DMS79 treated with DMSO at 0.1 percent for 48 hours (cell line): ENCODE data around the gene NLGN4Y.

ENCODE experiments used
- DNase-seq: peaks from one replicate; lab custom pipeline; 2025; lab: John Stamatoyannopoulos, UW

NLGN4Y gene

DNA sequence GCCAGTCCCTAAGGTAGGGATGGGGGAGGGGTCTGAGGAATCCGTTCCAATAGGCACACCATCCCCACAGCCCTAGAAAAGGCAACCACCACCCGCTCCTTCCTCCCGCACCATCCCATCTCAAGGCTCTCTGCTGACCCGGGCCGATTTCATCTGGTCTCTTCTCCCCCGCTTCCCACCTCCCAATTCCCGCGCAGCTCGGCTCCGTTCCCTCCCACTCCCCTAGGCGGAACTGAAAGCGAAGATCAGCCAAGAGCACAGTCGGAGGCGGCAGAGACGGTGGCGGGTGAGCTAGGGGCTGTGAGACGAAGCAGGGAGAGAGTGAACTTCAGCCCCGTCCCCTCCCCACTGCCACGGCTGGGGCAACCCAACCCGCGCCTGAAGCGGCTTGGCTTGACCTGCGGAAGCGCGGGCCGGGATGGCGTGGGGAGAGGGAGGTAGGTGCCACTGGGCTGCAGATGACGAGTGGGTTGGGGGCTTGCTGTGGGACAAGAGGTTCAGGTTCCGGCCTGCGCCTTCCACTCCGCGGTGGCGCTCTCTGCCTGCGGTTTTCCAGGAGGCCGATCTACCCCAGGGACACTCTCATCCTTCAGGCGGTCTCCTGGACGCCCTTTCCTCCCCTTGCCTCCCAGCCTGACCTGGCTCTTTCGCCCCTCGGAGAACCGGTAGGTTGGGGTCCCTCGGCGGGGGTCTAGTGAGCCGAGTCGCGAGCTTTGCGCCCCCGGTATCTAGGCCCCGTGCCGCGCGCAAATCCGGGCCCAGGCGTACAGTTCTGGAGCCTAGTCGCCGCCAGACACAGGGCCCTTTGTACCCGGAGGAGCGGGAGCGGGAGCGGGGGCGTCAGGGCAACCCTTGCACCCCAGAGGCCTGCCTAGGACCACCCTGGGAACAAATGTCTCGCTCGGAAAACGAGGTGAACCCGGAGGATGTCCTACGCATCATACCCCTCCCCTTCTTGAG, at the start of gene NLGN4Y:
Gene NLGN4Y, plus strand, starts transcription at position 258 of the 960 bp plus-strand sequence. CDS start 97,591 bp downstream, outside the sequence.
- DNase-seq = peak; percentile 2

DNA sequence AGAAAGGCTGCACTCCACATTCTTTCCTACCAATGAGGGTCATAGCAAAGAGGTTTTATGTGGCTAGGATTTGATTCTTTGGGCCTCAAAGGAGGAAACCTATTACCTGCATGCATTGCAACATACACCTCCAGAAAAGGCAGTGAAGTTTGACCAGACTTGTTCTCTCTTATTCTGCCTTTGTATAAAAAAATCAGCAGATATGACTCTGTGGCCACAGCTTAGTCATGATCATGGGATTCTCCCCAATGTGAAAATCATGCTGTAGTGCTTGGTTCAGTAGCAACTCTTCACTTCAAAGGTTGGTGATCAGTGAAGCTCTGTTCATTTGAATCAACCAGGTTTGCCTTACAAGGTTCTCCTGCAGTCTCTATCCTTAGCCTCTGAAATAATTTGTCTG, 38.4 kb upstream of the NLGN4Y start:
- DNase-seq = no peak

DNA sequence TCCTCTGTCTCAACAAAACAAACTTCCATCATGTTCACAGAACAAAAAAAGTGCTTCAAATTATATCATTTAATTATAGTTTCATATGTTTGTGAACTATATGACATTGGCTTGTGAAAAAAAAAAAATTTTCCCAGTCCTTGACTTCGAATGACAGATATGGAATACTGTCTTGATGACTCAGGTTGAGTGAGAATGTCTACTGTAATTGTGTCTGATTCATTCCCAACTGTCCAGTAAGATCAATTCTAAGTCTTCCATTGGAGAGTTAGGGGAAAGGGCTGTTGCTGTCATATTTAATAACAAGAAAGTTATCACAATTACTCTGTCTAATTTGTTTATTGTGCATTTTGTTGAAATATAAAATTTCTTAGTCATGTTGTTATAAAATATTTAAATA, 34.1 kb upstream of the NLGN4Y start:
- no peak for DNase-seq

DNA sequence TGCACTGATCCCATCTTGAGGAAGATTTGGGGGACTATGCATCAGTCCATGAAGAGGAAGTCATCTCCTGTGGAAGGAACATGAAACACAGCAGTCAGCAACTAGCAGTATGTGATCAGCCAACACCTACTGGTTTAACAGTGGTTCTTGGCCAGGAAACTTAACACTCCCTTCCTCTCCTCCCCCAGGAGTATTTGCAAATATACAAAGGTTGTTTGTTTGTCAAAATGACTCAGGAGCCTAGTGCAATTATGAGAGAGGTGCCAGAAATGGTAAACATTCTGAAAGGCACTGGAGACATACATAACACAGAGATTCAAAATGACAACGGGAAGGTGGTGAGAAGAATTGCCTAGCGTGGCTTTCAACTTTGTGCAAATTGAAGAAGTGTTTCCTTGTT, 26.3 kb upstream of the NLGN4Y start:
- no peak for DNase-seq

DNA sequence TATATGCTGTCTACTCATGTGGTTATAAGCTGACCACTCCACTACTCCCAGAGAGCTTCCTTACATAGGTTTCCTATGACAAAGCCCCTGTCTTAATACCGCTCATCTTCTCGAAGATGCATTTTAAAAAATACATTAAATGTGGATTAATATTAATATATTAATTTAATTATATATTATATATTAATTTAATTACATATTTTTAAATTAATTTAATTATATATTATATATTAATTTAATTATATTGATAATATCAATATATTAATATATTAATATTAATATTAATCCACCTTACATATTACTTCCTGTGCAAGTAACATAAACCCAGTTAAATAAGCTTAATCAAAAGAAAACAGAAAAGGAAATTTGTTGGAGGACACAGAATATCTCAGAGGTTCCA, 19.7 kb upstream of the NLGN4Y start:
- DNase-seq = no peak

DNA sequence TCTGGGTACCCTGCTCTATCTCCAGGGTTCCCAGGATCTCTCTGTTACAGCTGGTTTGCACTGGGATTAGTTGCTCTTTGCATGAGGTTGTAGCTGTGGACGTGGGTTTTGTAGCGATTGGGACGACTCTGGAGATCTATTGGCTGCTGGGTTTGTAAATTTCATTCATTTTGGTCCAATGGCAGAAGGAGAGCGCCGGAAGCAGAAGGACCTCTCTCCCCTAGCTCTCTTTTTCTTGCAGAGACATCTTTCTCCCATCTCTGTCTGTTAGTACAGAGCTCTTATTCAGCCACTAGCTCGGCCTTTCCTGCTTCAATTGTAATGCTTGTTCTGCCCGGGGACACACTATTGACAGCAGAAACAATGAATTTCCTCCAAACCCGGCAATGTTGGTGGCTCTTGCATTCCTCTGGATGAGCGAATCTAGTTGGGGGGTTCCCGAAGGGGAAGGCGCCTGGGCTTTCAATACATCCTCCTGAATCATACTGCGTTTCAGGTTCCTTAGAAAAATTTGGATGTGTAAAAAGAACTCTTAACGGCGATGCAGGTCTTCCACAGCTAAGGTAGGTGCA, 1.9 kb upstream of the NLGN4Y start:
- no peak for DNase-seq

DNA sequence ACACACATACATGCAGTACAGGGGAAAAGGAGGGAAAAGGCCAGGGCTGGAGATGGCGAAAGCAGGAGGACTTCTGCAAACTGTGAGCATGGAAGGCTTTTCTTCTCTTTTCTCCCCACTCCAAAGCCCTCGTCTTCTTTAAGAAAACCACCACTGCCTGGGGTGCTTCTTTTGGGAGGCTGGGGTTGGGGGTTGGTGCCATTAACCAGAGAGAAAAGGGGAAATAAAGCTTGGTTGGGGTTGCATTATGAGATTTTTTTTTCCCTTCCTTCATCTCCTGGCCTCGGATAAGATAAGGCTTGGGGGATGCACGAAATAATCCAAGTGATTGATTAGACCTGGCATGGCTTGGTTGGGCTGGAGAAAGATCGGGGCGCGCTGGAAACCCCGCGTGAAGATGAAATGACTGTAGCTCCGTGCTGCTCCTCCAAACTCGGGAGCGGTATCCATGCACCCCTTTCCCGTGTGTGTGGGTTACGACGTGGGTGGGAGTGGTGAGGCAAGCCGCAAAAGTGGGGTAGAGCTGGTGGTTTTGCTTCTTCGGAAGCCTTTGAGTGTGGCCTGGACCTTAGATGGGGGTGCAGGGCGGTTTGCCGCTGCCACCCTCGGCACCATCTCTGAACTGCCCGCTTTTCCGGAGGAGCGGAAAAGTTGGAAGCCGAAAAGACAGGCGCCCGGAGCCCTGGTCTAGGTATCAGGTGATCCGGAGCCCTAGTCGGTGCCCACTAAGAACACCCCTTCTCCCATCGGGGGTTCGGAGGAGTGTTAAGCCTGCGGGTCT, 648 bp upstream of the NLGN4Y start:
- DNase-seq = no peak

DNA sequence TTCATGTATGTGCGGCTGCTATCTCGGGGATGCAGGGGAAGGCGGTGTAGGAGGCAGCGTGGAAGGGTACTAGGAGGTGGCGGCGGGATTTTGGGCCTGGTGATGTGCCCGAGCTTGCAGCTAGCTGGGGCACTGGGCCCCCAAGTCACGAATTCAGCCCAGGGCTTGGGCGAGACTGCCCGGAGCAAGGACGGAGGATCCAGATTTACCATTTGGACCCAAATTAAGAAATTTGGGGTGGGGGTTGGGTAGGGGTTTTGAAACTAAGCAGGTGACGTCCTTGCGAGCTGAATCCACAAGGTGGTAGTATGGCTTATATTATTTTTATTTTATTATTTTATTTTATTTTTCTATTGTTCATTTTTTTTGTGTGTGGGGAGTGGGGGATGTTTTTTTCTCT, 986 bp downstream of the NLGN4Y start:
- peak; percentile 10 for DNase-seq

DNA sequence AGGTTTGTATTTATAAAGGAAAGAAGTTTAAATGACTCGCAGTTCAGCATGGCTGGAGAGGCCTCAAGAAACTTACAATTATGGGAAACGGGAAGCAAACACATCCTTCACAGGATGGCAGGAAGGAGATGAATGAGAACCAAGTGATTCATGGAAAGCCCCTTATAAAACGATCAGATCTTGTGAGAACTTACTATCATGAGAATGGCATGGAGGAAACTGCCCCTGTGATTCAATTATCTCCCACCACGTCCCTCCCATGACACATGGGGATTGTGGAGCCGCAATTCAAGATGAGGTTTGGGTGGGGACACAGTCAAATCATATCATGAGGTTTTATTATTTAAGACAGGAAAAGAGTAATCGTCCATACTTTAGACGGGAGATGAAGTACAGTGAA, 4.0 kb downstream of the NLGN4Y start:
- DNase-seq = no peak

DNA sequence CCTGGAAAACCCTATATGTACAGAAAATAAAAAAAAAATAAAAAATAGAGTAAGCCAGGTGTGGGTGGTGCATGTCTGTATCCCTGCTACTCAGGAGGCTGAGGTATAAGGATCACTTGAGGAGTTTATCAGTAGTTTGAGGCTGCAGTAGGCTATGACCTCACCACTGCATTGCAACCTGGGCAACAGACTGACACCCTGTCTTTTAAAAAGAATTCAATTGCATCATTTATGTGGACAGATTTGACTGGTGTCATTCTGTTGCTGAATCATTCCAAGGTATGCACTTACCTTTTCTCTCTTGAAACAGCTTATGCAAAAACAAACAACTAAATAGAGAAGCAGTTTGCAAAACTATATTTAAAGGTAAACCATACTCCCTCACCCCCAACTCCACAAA, 12.4 kb downstream of the NLGN4Y start:
- no peak for DNase-seq

DNA sequence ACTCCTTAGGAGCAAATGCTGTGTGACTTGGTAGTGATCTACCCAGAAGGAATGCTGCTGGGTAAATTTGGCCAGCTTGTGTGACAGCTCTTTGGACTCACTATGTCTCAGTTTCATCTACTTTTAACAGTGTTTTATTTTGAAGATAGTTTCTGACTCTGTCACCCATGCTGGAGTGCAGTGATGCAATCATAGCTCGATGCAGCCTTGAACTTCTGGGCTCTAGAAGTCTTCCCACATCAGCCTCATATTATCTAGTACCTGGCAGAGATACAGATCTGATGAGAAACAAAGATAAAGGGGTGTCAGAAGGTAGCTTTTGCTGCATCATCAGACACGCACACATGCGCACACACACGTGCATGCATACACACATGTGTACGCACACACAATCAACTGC, 19.2 kb downstream of the NLGN4Y start:
- no peak for DNase-seq

DNA sequence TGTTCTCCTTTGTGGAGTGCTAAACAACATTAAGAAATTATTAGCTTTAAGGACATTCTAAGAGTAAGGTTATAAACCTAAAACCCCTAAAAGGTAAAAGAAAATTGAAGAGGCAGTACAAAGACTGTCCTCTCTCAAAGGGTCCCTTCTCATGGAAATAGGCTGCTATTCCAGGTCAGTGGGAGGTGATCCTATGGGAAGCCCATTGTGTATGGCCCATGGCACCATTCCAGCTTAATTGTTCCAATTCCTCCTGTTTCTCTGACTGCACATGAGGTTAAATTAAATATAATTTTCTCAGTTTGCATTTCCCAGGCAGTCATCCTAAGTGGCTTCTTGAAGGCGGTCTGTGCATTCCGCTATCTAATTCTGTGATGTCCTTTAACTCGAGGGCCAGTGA, 57.0 kb downstream of the NLGN4Y start:
- no peak for DNase-seq

DNA sequence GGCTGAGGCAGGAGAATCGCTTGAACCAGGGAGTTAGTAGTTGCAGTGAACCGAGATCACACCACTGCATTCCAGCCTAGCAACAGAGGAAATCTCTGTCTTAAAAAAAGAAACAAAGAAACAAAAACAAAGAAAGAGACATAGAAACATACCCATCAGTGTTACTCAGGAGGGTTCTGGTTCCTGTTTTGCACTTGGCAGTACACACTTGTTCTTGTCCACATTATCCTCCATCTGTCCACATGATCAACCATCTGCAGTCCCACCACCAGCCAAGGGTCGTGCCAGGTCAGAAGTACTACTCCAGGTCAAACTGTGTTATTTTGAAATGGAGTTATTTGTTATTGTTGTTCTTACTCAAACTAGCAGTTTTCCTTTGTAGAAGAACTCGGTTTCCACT, 62.4 kb downstream of the NLGN4Y start:
- no peak for DNase-seq

DNA sequence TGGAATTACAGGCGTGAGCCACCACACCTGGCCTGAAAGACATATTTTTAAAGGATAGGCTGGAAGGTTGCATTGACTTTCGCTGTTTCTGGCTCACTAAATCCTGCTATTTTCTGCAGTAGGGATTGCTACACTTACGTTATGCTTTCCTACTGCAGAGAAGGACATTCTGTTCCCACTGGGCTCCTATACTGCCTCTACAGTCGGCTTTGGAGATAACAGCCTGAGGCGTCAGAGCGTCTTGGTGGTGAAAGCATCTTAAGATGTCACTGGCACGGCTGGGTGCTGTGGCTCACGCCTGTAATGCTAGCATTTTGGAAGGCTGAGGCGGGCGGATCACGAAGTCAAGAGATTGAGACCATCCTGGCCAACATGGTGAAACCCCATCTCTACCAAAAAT, 77.0 kb downstream of the NLGN4Y start:
- no peak for DNase-seq

DNA sequence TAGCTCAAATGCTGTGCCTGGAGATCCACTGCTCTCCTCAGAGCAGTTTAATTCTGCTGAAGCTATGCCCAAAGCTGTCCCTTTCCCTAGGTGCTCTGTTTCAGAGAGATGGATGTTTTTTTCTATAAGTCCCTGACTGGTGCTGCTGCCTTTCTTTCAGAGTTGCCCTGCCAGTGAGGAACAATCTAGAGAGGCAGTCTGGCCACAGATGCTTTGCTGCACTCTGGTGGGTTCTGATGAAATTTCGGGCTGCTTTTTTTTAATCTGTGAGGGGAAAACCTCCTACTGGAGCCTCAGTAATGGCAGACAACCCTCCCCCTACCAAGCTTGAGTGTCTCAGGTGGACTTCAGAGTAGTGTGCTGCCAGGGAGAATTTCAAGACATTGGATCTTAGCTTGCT, 93.3 kb downstream of the NLGN4Y start:
- no peak for DNase-seq

DNA sequence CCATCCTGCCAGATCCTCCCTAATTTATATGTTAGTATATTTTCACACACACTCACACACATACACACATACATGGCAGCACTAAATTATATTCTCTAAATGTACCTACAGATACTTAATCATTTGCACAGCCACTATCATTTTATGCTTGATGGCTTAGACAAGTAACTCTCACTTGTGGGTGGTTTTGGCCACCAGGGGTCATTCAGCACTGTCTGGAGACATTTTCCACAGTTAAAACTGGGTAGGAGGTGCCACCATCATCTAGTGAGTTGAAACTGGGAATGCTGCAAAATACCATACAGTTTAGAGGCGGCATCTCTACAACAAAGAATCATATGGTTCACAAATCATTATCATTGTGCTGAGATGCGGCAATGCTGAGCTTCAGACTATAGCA, 94.2 kb downstream of the NLGN4Y start:
- DNase-seq = no peak

DNA sequence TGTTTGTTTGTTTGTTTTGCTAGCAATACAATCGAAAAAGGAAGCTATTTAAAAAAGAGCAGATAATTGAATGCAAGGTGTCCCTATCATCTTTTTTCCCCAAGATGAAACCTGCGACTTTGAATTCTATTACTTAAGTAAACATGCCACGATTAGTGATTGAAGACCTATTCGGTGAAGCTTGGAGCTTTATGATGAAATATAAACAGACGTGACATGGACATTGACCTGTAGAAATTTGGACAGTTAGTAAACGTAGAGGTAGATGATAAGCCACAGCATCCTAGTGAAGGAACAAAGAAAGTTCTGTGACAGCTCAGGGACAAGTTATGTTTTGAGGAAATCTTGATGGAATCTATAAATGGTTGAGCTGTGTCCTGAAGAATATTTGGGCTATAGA, 103.9 kb downstream of the NLGN4Y start:
- no peak for DNase-seq

DNA sequence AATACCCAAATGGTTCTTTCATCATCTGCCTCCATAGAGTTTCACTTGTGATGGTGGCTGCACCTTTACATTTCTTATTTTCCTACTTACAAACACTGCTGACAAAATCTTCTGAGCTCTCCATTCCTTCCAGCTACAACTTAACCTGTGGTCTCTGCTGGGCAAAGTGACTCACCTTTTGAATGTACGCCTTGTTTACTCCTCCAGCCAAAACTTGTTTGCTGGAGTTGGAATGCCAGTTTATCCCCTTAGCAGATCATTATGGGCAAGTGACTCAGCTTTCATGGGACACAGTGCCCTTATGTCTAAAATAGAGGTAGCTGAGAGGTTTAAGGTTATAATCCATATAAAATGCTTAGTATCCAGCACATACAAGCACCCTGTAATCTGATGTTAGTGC, 107.3 kb downstream of the NLGN4Y start:
- DNase-seq = no peak

DNA sequence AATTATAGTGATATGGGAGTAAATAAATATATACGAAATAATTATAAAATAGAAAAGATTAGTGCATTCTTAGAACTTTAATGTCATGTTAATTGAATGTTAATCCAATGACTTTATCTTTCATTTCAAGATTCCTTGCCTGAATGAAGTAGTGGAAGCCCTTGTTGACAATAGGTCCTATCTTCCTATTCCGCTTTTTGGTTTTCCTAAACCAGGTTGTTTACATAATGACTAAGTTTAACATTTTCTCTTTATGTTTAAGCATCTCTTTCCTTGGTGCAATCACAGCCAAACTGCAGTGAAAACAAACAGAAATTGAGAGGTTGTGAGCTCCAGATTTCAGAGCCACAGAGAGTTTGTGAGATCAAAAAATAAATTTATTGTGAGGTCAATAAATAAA, 109.4 kb downstream of the NLGN4Y start:
- no peak for DNase-seq

DNA sequence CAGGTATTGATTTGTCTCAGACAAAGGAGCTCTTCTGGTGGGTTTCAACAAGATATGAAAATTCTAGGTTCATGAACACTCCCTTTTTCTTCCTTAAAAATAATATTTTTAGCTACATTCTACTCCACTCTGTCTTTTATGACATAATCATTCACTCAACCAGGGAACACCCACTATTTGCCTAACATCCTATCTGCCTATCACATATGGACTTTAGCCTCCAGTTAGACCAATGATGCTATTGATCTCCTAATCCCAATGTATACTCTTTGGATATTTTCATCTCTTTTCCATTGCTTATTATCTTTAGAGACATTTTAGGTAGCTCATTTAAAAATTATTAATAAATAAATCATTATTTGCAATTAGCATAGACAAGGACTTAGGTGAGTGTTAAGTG, 110.6 kb downstream of the NLGN4Y start:
- DNase-seq = no peak

DNA sequence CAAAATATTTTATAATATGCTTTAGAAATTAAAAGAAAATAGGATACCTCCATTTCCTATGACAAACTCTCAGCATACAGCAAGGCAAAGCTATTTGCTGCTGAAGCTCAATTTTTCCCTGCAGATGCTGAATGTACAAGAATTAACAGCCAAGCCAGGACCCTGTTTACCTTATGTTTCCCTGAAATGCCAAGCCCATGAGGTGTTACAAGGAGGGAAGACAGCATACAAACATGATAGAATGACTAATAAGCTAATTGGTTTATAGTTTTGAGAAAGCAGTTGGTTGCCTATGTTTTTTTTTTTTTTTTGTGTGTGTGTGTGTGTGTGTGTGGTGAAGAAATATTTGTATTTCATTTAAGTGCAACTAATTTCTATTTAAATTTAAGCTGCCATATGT, 113.2 kb downstream of the NLGN4Y start:
- DNase-seq = no peak

DNA sequence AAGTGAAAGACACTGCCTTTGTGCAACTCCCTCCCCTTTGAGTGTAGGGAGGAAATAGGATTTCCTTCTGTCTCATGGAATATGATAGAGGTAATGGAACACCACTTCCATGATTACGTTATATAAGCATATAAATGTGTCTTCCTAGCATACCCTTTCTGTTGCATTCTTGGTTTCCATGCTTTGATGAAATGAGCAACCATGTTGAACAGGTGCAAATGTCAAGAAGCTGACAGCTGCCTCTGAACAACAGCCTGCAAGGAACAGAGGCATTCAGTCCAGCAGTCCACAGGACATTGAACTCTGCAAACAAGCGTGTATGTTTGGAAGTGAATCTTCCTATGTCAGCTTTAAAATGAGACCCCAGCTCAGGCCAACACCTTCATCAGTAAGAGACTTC, 117.5 kb downstream of the NLGN4Y start:
- no peak for DNase-seq
